ENCODE results near the gene LOXL4.

LOXL4 gene

GRCh38 chr10:98300526-98301229 is 32.7 kb upstream of the LOXL4 start:
- H3K4me3 ChIP-seq (ENCODE audit: insufficient read depth in 1 of 2, low read depth in 1 of 2, low read length in 2 of 2), result no peak overlapping the region
- no peak overlapping the region for H3K14ac ChIP-seq (ENCODE audit: low read length in 2 of 2)
- H2AFZ ChIP-seq (ENCODE audit: low read depth, low read length), result no peak overlapping the region
- H3K4me2 ChIP-seq (ENCODE audit: low read length, poor library complexity, severe bottlenecking), result no peak overlapping the region
- no peak overlapping the region for H3K9ac ChIP-seq (ENCODE audit: low read length)
- H3K4me1 ChIP-seq (ENCODE audit: control insufficient read depth, insufficient read depth, low read depth, low read length), result peaks cover 8% of the 10 kb centered on the region
- H3K9me3 ChIP-seq (ENCODE audit: control insufficient read depth, low read length), result no peaks in the 10 kb centered on the region
- WGBS, result 81% methylated on average over 4 of the region's 7 CpGs
- H4K8ac ChIP-seq (ENCODE audit: low read length), result no peak overlapping the region
- no peak overlapping the region for H2BK5ac ChIP-seq (ENCODE audit: low read depth, low read length, poor library complexity, severe bottlenecking)
- H3K36me3 ChIP-seq (ENCODE audit: control insufficient read depth in 1 of 2, insufficient read depth in 2 of 2, low read depth in 1 of 2, low read length in 2 of 2), result no peaks in the 10 kb centered on the region
- H2BK120ac ChIP-seq (ENCODE audit: low read depth, low read length), result no peak overlapping the region
- no peak overlapping the region for H2BK15ac ChIP-seq (ENCODE audit: low read depth, poor library complexity, severe bottlenecking)
- H3K23ac ChIP-seq (ENCODE audit: low read length in 2 of 2), result no peak overlapping the region
- H3K27ac ChIP-seq (ENCODE audit: low read length, poor library complexity, severe bottlenecking), result no peak overlapping the region
- H3K27me3 ChIP-seq (ENCODE audit: control insufficient read depth in 1 of 2, insufficient read depth in 1 of 2, low read length in 2 of 2), result peaks cover 58 to 70% of the 10 kb centered on the region in 2 experiments
- H3K18ac ChIP-seq (ENCODE audit: low read depth in 1 of 2, low read length in 2 of 2), result no peak overlapping the region
- no peak overlapping the region for H3K4ac ChIP-seq (ENCODE audit: low read depth in 1 of 2, low read length in 2 of 2)
- no peak overlapping the region for H2AK5ac ChIP-seq (ENCODE audit: low read length, severe bottlenecking)
- H2BK12ac ChIP-seq (ENCODE audit: low read length in 2 of 2), result no peak overlapping the region
- no peak overlapping the region for H4K91ac ChIP-seq (ENCODE audit: low read length)
- DNase-seq, result no peak
- no peaks in the 10 kb centered on the region for H3K79me1 ChIP-seq (replicated peaks; ENCODE audit: low read length, poor library complexity, severe bottlenecking)

GRCh38 chr10:98299341-98299740 is 31.3 kb upstream of the LOXL4 start:
- no peaks in the 10 kb centered on the region for H3K36me3 ChIP-seq (ENCODE audit: control insufficient read depth in 1 of 2, insufficient read depth in 2 of 2, low read depth in 1 of 2, low read length in 2 of 2)
- no peak overlapping the region for H2BK12ac ChIP-seq (ENCODE audit: low read length in 2 of 2)
- H2BK120ac ChIP-seq (ENCODE audit: low read depth, low read length), result no peak overlapping the region
- no peak overlapping the region for H2BK15ac ChIP-seq (ENCODE audit: low read depth, poor library complexity, severe bottlenecking)
- H3K4ac ChIP-seq (ENCODE audit: low read depth in 1 of 2, low read length in 2 of 2), result no peak overlapping the region
- no peaks in the 10 kb centered on the region for H3K79me1 ChIP-seq (replicated peaks; ENCODE audit: low read length, poor library complexity, severe bottlenecking)
- H3K4me1 ChIP-seq (ENCODE audit: control insufficient read depth, insufficient read depth, low read depth, low read length), result peaks cover 10% of the 10 kb centered on the region
- WGBS, result 63% methylated on average over 9 of the region's 9 CpGs
- no peak overlapping the region for H3K4me3 ChIP-seq (ENCODE audit: insufficient read depth in 1 of 2, low read depth in 1 of 2, low read length in 2 of 2)
- DNase-seq, result peak; percentile 42
- no peak overlapping the region for H4K91ac ChIP-seq (ENCODE audit: low read length)
- no peak overlapping the region for H3K4me2 ChIP-seq (ENCODE audit: low read length, poor library complexity, severe bottlenecking)
- no peak overlapping the region for H2AFZ ChIP-seq (ENCODE audit: low read depth, low read length)
- no peaks in the 10 kb centered on the region for H3K9me3 ChIP-seq (ENCODE audit: control insufficient read depth, low read length)
- no peak overlapping the region for H2AK5ac ChIP-seq (ENCODE audit: low read length, severe bottlenecking)
- peaks cover 52 to 67% of the 10 kb centered on the region in 2 experiments for H3K27me3 ChIP-seq (ENCODE audit: control insufficient read depth in 1 of 2, insufficient read depth in 1 of 2, low read length in 2 of 2)
- H3K9ac ChIP-seq (ENCODE audit: low read length), result no peak overlapping the region
- no peak overlapping the region for H3K27ac ChIP-seq (ENCODE audit: low read length, poor library complexity, severe bottlenecking)
- H3K18ac ChIP-seq (ENCODE audit: low read depth in 1 of 2, low read length in 2 of 2), result no peak overlapping the region
- no peak overlapping the region for H3K23ac ChIP-seq (ENCODE audit: low read length in 2 of 2)
- H3K14ac ChIP-seq (ENCODE audit: low read length in 2 of 2), result no peak overlapping the region
- H4K8ac ChIP-seq (ENCODE audit: low read length), result no peak overlapping the region
- no peak overlapping the region for H2BK5ac ChIP-seq (ENCODE audit: low read depth, low read length, poor library complexity, severe bottlenecking)

- no peak overlapping the region for H3K18ac ChIP-seq (ENCODE audit: low read depth in 1 of 2, low read length in 2 of 2)
- no peaks in the 10 kb centered on the region for H3K9me3 ChIP-seq (ENCODE audit: control insufficient read depth, low read length)
- H2BK12ac ChIP-seq (ENCODE audit: low read length in 2 of 2), result no peak overlapping the region
- no peak overlapping the region for H4K91ac ChIP-seq (ENCODE audit: low read length)
- H2AK5ac ChIP-seq (ENCODE audit: low read length, severe bottlenecking), result no peak overlapping the region
- H3K4me3 ChIP-seq (ENCODE audit: insufficient read depth in 1 of 2, low read depth in 1 of 2, low read length in 2 of 2), result no peak overlapping the region
- H4K8ac ChIP-seq (ENCODE audit: low read length), result no peak overlapping the region
- H3K36me3 ChIP-seq (ENCODE audit: control insufficient read depth in 1 of 2, insufficient read depth in 2 of 2, low read depth in 1 of 2, low read length in 2 of 2), result no peaks in the 10 kb centered on the region
- DNase-seq, result no peak
- H3K27me3 ChIP-seq (ENCODE audit: control insufficient read depth in 1 of 2, insufficient read depth in 1 of 2, low read length in 2 of 2), result peaks cover 31 to 51% of the 10 kb centered on the region in 2 experiments
- no peak overlapping the region for H3K27ac ChIP-seq (ENCODE audit: low read length, poor library complexity, severe bottlenecking)
- no peak overlapping the region for H3K9ac ChIP-seq (ENCODE audit: low read length)
- 95% methylated on average over 1 of the region's 1 CpG for WGBS
- H2BK15ac ChIP-seq (ENCODE audit: low read depth, poor library complexity, severe bottlenecking), result no peak overlapping the region
- H2BK120ac ChIP-seq (ENCODE audit: low read depth, low read length), result no peak overlapping the region
- H3K79me1 ChIP-seq (replicated peaks; ENCODE audit: low read length, poor library complexity, severe bottlenecking), result no peaks in the 10 kb centered on the region
- no peak overlapping the region for H3K4me2 ChIP-seq (ENCODE audit: low read length, poor library complexity, severe bottlenecking)
- H3K14ac ChIP-seq (ENCODE audit: low read length in 2 of 2), result no peak overlapping the region
- no peak overlapping the region for H3K4ac ChIP-seq (ENCODE audit: low read depth in 1 of 2, low read length in 2 of 2)
- H3K23ac ChIP-seq (ENCODE audit: low read length in 2 of 2), result no peak overlapping the region
- no peak overlapping the region for H2AFZ ChIP-seq (ENCODE audit: low read depth, low read length)
- H3K4me1 ChIP-seq (ENCODE audit: control insufficient read depth, insufficient read depth, low read depth, low read length), result peaks cover 18% of the 10 kb centered on the region
- no peak overlapping the region for H2BK5ac ChIP-seq (ENCODE audit: low read depth, low read length, poor library complexity, severe bottlenecking)
Measured at GRCh38 chr10:98296524-98296923, 28.5 kb upstream of the LOXL4 start.

- Histone ChIP-seq H3K36me3 (ENCODE audit: control insufficient read depth in 1 of 2, insufficient read depth in 2 of 2, low read depth in 1 of 2, low read length in 2 of 2) (no peaks in the 10 kb centered on the region), H3K14ac (ENCODE audit: low read length in 2 of 2) (no peak overlapping the region), H3K79me1 (replicated peaks; ENCODE audit: low read length, poor library complexity, severe bottlenecking) (no peaks in the 10 kb centered on the region), H3K4me1 (ENCODE audit: control insufficient read depth, insufficient read depth, low read depth, low read length) (peaks cover 18% of the 10 kb centered on the region), H2BK12ac (ENCODE audit: low read length in 2 of 2) (no peak overlapping the region), H2BK120ac (ENCODE audit: low read depth, low read length) (no peak overlapping the region), H3K23ac (ENCODE audit: low read length in 2 of 2) (no peak overlapping the region), H2AK5ac (ENCODE audit: low read length, severe bottlenecking) (no peak overlapping the region), H2BK5ac (ENCODE audit: low read depth, low read length, poor library complexity, severe bottlenecking) (no peak overlapping the region), H4K8ac (ENCODE audit: low read length) (no peak overlapping the region), H3K4me3 (ENCODE audit: insufficient read depth in 1 of 2, low read depth in 1 of 2, low read length in 2 of 2) (no peak overlapping the region), H3K27me3 (ENCODE audit: control insufficient read depth in 1 of 2, insufficient read depth in 1 of 2, low read length in 2 of 2) (peaks cover 28 to 51% of the 10 kb centered on the region in 2 experiments), H3K9me3 (ENCODE audit: control insufficient read depth, low read length) (no peaks in the 10 kb centered on the region), H2BK15ac (ENCODE audit: low read depth, poor library complexity, severe bottlenecking) (no peak overlapping the region), H3K9ac (ENCODE audit: low read length) (peak overlapping the region; percentile 11), H3K18ac (ENCODE audit: low read depth in 1 of 2, low read length in 2 of 2) (no peak overlapping the region), H2AFZ (ENCODE audit: low read depth, low read length) (no peak overlapping the region), H3K4ac (ENCODE audit: low read depth in 1 of 2, low read length in 2 of 2) (no peak overlapping the region), H4K91ac (ENCODE audit: low read length) (no peak overlapping the region), H3K27ac (ENCODE audit: low read length, poor library complexity, severe bottlenecking) (no peak overlapping the region), H3K4me2 (ENCODE audit: low read length, poor library complexity, severe bottlenecking) (no peak overlapping the region)
- DNase-seq, result peak; percentile 46
- 24% methylated on average over 5 of the region's 5 CpGs for WGBS
Measured at GRCh38 chr10:98295907-98296306, 27.9 kb upstream of the LOXL4 start.

All from mesenchymal stem cell (in vitro differentiated cells and primary cell).